MCF 10A (cell line): ENCODE results near the gene CACNG4. TPM values are rescaled to one million over a fixed set of nuclear protein-coding genes. Genes with fewer than 3 reads are reported as not detected.

ENCODE experiments used
- BruUV-seq: library from RNA; stranded (reverse); fragments of 400-500 nt; replicated peaks from 2 replicates; lab custom pipeline; 2021; lab: Mats Ljungman, UMichigan
- CTCF ChIA-PET: fragments of 300-600 bp; sonication (Branson Sonifier 250); formaldehyde crosslinking; extraction: SDS; loops from one replicate; lab custom pipeline; 2021; ENCODE audit warnings: antibody characterized with exemption, inconsistent platforms; lab: Yijun Ruan, JAX
- POLR2A ChIA-PET: fragments of 300-600, 350-650 bp; sonication (Branson Sonifier 250); formaldehyde crosslinking; extraction: SDS; loops from one replicate; lab custom pipeline; 2020; ENCODE audit warnings: antibody characterized with exemption, inconsistent platforms; lab: Yijun Ruan, JAX
- DNase-seq: peaks from one replicate; pipeline ENCODE4 v3.0.0-alpha.2; 2018; ENCODE audit not compliant: unreplicated experiment
- H3K27ac Mint-ChIP-seq: one replicate; pipeline ENCODE4 v1.8.0; 2022; ENCODE audit warnings: mild to moderate bottlenecking, low read depth, mixed read lengths; ENCODE audit not compliant: unreplicated experiment
- H3K27me3 Mint-ChIP-seq: one replicate; pipeline ENCODE4 v1.8.0; 2022; ENCODE audit warnings: mixed read lengths; ENCODE audit not compliant: insufficient read depth, unreplicated experiment
- H3K36me3 Mint-ChIP-seq: one replicate; pipeline ENCODE4 v1.8.0; 2022; ENCODE audit warnings: mild to moderate bottlenecking, moderate library complexity, mixed read lengths; ENCODE audit not compliant: insufficient read depth, unreplicated experiment
- H3K4me1 Mint-ChIP-seq: one replicate; pipeline ENCODE4 v1.8.0; 2022; ENCODE audit warnings: mixed read lengths; ENCODE audit not compliant: insufficient read depth, unreplicated experiment
- H3K4me3 Mint-ChIP-seq: one replicate; pipeline ENCODE4 v1.8.0; 2022; ENCODE audit warnings: mild to moderate bottlenecking, moderate library complexity, mixed read lengths; ENCODE audit not compliant: unreplicated experiment
- H3K9me3 Mint-ChIP-seq: one replicate; pipeline ENCODE4 v1.8.0; 2022; ENCODE audit warnings: mixed read lengths; ENCODE audit not compliant: unreplicated experiment
- intact Hi-C: fragments of 100-400 bp; cut with micrococcal nuclease; formaldehyde crosslinking; loops from 2 replicates; pipeline ENCODE4 v1.14.1; 2022
- total RNA-seq: library from RNA; stranded (reverse); gene quantifications from 2 replicates; pipeline ENCODE4 v1.2.3, GENCODE V29; 2022
- TF ChIP-seq, protein P1 (sequence below): fragments of 200-600 bp; IDR thresholded peaks from one replicate; pipeline ENCODE4 v1.8.0; 2022; ENCODE audit warnings: antibody characterized with exemption, mild to moderate bottlenecking; ENCODE audit not compliant: unreplicated experiment

Gene CACNG4
- total RNA-seq, 1 experiment from 2014 or later: not detected

DNA sequence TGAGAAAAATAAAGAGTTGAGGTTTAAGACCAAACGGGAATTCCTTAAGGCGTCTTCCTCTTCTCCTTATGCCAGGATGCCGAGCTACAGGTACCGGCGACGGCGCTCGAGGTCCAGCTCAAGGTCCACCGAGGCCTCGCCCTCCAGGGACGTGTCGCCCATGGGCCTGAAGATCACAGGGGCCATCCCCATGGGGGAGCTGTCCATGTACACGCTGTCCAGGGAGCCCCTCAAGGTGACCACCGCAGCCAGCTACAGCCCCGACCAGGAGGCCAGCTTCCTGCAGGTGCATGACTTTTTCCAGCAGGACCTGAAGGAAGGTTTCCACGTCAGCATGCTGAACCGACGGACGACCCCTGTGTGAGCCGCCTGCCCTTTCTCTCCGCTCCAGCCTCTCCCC lies 66.1 kb downstream of the CACNG4 start:
- Mint-ChIP-seq H3K27ac (no peak overlapping the region), H3K27me3 (peaks cover 18% of the 10 kb centered on the region), H3K4me3 (no peak overlapping the region), H3K36me3 (no peaks in the 10 kb centered on the region), H3K9me3 (no peaks in the 10 kb centered on the region), H3K4me1 (no peaks in the 10 kb centered on the region)
- no TSS peak for BruUV-seq
- ChIA-PET POLR2A (no interaction called here), CTCF (no interaction called here)
- intact Hi-C loops: no loop called here
- no peak for DNase-seq
- TF ChIP-seq, protein P1, sequence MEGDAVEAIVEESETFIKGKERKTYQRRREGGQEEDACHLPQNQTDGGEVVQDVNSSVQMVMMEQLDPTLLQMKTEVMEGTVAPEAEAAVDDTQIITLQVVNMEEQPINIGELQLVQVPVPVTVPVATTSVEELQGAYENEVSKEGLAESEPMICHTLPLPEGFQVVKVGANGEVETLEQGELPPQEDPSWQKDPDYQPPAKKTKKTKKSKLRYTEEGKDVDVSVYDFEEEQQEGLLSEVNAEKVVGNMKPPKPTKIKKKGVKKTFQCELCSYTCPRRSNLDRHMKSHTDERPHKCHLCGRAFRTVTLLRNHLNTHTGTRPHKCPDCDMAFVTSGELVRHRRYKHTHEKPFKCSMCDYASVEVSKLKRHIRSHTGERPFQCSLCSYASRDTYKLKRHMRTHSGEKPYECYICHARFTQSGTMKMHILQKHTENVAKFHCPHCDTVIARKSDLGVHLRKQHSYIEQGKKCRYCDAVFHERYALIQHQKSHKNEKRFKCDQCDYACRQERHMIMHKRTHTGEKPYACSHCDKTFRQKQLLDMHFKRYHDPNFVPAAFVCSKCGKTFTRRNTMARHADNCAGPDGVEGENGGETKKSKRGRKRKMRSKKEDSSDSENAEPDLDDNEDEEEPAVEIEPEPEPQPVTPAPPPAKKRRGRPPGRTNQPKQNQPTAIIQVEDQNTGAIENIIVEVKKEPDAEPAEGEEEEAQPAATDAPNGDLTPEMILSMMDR: no peak

DNA sequence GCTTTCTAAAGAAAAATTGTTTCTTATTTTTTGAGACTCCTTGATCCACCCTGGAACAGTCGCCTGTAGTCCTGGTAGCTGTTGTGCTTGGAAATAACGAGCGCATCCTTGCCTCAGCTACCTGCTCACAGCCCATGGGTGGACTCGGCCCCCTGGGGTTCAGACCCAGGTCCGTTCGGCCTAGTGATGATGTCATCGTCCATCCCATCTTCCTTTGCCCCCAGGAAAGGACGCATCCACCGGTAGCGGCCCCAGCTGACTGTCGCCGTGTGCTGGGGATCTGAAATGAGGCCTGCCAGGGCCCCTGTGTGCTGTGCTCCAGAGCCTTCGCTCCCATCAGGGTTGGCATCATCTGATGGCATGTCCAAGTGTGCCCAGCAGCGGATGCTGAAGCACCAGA lies 67.9 kb downstream of the CACNG4 start:
- H3K4me1 Mint-ChIP-seq: no peaks in the 10 kb centered on the region
- no peak for DNase-seq
- TF ChIP-seq, protein P1: no peak
- no peak overlapping the region for H3K4me3 Mint-ChIP-seq
- POLR2A ChIA-PET: interaction anchor here (0.6 to 0.7 kb wide), 2 partner anchors 199 to 357 kb away, joined by 3 read pairs; no protein-coding TSS in a partner anchor
- H3K9me3 Mint-ChIP-seq: no peaks in the 10 kb centered on the region
- no TSS peak for BruUV-seq
- H3K36me3 Mint-ChIP-seq: no peaks in the 10 kb centered on the region
- H3K27ac Mint-ChIP-seq: no peak overlapping the region
- intact Hi-C loops: no loop called here
- peaks cover 36% of the 10 kb centered on the region for H3K27me3 Mint-ChIP-seq
- CTCF ChIA-PET: interaction anchor here (0.5 kb wide), 1 partner anchor 778 kb away, joined by 4 read pairs; no protein-coding TSS in a partner anchor

DNA sequence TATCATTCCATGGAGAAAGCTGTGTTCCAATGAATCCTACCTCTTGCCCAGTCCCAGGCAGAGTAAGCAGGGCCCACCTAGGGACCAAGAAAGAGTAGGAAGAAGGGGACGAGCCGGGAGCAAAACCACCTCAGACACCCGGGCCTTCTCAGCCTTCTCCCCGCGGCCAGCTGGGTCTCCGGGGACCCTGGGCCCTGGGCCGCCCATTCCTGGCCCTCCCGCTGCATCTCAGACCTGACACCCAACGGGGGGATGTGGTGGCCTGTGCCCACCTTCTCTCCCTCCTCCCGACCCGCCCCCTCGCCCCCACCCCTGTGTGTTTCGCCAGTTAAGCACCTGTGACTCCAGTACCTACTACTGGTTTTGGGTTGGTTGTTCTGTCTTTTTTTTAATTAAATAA lies 68.5 kb downstream of the CACNG4 start:
- intact Hi-C loops: no loop called here
- Mint-ChIP-seq H3K27ac (no peak overlapping the region), H3K36me3 (no peaks in the 10 kb centered on the region), H3K4me1 (no peaks in the 10 kb centered on the region), H3K27me3 (peaks cover 42% of the 10 kb centered on the region), H3K4me3 (no peak overlapping the region), H3K9me3 (no peaks in the 10 kb centered on the region)
- TF ChIP-seq, protein P1: no peak
- ChIA-PET POLR2A (no interaction called here), CTCF (interaction anchor here (0.5 kb wide), 1 partner anchor 778 kb away, joined by 4 read pairs; no protein-coding TSS in a partner anchor)
- no peak for DNase-seq
- no TSS peak for BruUV-seq

DNA sequence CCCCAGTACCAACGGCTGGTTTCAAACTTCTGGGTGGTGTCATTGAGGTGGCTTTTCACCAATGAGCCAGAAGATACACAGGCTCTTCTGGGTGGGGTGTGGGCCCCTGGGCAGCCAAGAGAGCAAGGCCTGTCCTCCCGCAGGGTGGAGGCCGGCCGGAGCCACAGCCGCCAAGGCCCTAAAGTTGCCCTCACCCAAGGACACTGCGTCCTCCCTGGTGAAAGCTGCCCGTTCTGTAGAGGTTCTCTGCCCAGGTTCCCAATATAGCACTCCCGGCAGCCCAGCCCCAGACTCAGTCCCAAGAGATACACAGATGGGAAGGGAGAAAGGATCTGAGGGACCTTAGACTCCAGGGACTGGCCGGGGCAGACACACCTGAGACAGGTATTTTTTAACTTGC lies 69.1 kb downstream of the CACNG4 start:
- Mint-ChIP-seq H3K27ac (no peak overlapping the region), H3K36me3 (no peaks in the 10 kb centered on the region), H3K9me3 (no peaks in the 10 kb centered on the region), H3K4me3 (no peak overlapping the region), H3K4me1 (no peaks in the 10 kb centered on the region), H3K27me3 (peaks cover 48% of the 10 kb centered on the region)
- ChIA-PET CTCF (interaction anchor here (0.7 kb wide), 1 partner anchor 246 kb away, joined by 3 read pairs; no protein-coding TSS in a partner anchor), POLR2A (no interaction called here)
- intact Hi-C loops: no loop called here
- TF ChIP-seq, protein P1: no peak
- no TSS peak for BruUV-seq
- no peak for DNase-seq
